Stomach (tissue), 9 donors: ENCODE data around the gene EDA. TPM values are rescaled to one million over a fixed set of nuclear protein-coding genes. Genes with fewer than 3 reads are reported as not detected.
A peak's percentile ranks its signal among the peaks of the same experiment; 100 is the strongest.

Source experiments
- DNase-seq, 2 donors: peaks; one replicate each; pipeline versions ENCODE4 v3.0.0 to v3.0.0-alpha.2; 2013 to 2019
- H3K27ac ChIP-seq, 5 donors: fragments of 200-600 bp in 4 of 5; sonication (generic) in 4 of 5; one replicate each; pipeline ENCODE4 v1.5.1; 2013 to 2019; ENCODE audit warnings: mild to moderate bottlenecking in 1 of 5, moderate library complexity in 1 of 5
- H3K27me3 ChIP-seq, 3 donors: fragments of 200-600 bp; sonication (generic); one replicate each; pipeline ENCODE4 v1.5.1; 2017 to 2019; ENCODE audit warnings: mixed run types in 1 of 3
- H3K36me3 ChIP-seq, 4 donors: fragments of 200-600 bp; sonication (generic); 1 replicate in 3 of 4; 2 replicates in 1 of 4; pipeline ENCODE4 v1.5.1; 2016 to 2019
- H3K4me1 ChIP-seq, 4 donors: fragments of 200-600 bp; sonication (generic); one replicate each; pipeline ENCODE4 v1.5.1; 2016 to 2019
- H3K4me3 ChIP-seq, 4 donors: fragments of 200-600 bp; sonication (generic) in 3 of 4; one replicate each; pipeline ENCODE4 v1.5.1; 2016 to 2019; ENCODE audit warnings: mild to moderate bottlenecking in 1 of 4
- H3K9me3 ChIP-seq, 4 donors: fragments of 200-600 bp; sonication (generic); one replicate each; pipeline ENCODE4 v1.5.1; 2016 to 2019
- CTCF ChIP-seq, 7 experiments: fragments of 450-650 bp in 4 of 7; fragments of 200-600 bp in 3 of 7; sonication (generic) in 3 of 7; IDR thresholded peaks; one replicate each; pipeline ENCODE4 v1.5.1; 2016 to 2019; ENCODE audit warnings: antibody characterized with exemption in 7 of 7, control low read depth in 2 of 7, mild to moderate bottlenecking in 1 of 7
- EP300 ChIP-seq: sonication (generic); formaldehyde crosslinking; IDR thresholded peaks from one replicate; pipeline ENCODE4 v1.6.1; 2017; ENCODE audit warnings: antibody characterized with exemption
- POLR2A ChIP-seq, 4 donors: fragments of 450-650 bp; IDR thresholded peaks; one replicate each; pipeline ENCODE4 v1.6.1; 2016; ENCODE audit warnings: antibody characterized with exemption in 4 of 4, control low read depth in 2 of 4, mild to moderate bottlenecking in 1 of 4, moderate library complexity in 1 of 4
- POLR2AphosphoS5 ChIP-seq, 3 donors: sonication (generic); formaldehyde crosslinking; IDR thresholded peaks; one replicate each; pipeline ENCODE4 v1.6.1; 2016; ENCODE audit warnings: antibody characterized with exemption in 3 of 3
- WGBS, 5 donors: extraction: QIAGEN DNeasy Blood & Tissue Kit in 3 of 5; methylation state at CpG; one replicate each; pipeline versions ENCODE4 v1.1.5 to v1.1.7; 2013 to 2018; 5-methylcytosine and 5-hydroxymethylcytosine counted together
- intact Hi-C: fragments of 100-400 bp; cut with DNase I; formaldehyde crosslinking; loops from one replicate; pipeline ENCODE4 v1.15.1; 2023; ENCODE audit warnings: low total_unique reads
- polyA plus RNA-seq, 3 donors: library from polyadenylated mRNA; stranded (reverse); fragments of 200-250 nt; gene quantifications; one replicate each; pipeline ENCODE4 v1.2.3, GENCODE V29; 2013
- total RNA-seq, 5 donors: library from RNA; depleted of rRNA; stranded (reverse); fragments of >200 nt; gene quantifications; one replicate each; pipeline versions ENCODE4 v1.1.0 to v1.2.3, GENCODE V29; 2014 to 2016
- donor health status: healthy with polysubstance abuse.
- donor health status: Bipolar disorder and iron deficiency.
- donor health status: healthy.

EDA gene
- total and polyA plus RNA-seq, 8 donors = 1.6 to 26.1 (median 3.1) TPM; not detected in 1

GRCh38 chrX:69795702-69796101, 179.8 kb downstream of the EDA start:
- Histone ChIP-seq H3K27ac (no peak overlapping the region), H3K9me3 (peaks cover 0 to 19% (median 0%) of the 10 kb centered on the region in 4 donors), H3K4me3 (no peak overlapping the region), H3K27me3 (no peaks in the 10 kb centered on the region), H3K4me1 (no peaks in the 10 kb centered on the region), H3K36me3 (no peaks in the 10 kb centered on the region)
- intact Hi-C loops = no loop called here
- no peak for DNase-seq
- 74 to 92% (median 87%) methylated on average over 3 of the region's 3 CpGs; no CpG with 5 or more reads in 1 of the 5 donors for WGBS, 5 donors
- TF ChIP-seq POLR2AphosphoS5 (IDR thresholded peaks at IDR 0.05) = no peak
- no peak for TF ChIP-seq EP300
- no peak for TF ChIP-seq POLR2A (IDR thresholded peaks at IDR 0.05)
- no peak for TF ChIP-seq CTCF (IDR thresholded peaks at IDR 0.05)

GRCh38 chrX:69807400-69807799, 191.5 kb downstream of the EDA start:
- Histone ChIP-seq H3K4me3 (no peak overlapping the region), H3K27me3 (no peaks in the 10 kb centered on the region), H3K27ac (no peak overlapping the region), H3K9me3 (no peaks in the 10 kb centered on the region), H3K36me3 (no peaks in the 10 kb centered on the region), H3K4me1 (no peaks in the 10 kb centered on the region)
- intact Hi-C loops = no loop called here
- no peak for TF ChIP-seq EP300
- no peak for TF ChIP-seq POLR2AphosphoS5 (IDR thresholded peaks at IDR 0.05)
- no peak for TF ChIP-seq CTCF (IDR thresholded peaks at IDR 0.05)
- no peak for DNase-seq
- WGBS, 5 donors = 59 to 82% (median 79%) methylated on average over 1 of the region's 1 CpG

- H3K4me3 ChIP-seq = no peak overlapping the region
- intact Hi-C loops = no loop called here
- no peak overlapping the region for H3K27ac ChIP-seq
- no peak for TF ChIP-seq POLR2AphosphoS5 (IDR thresholded peaks at IDR 0.05)
- no peak for TF ChIP-seq EP300
- no peak for TF ChIP-seq POLR2A (IDR thresholded peaks at IDR 0.05)
- TF ChIP-seq CTCF (IDR thresholded peaks at IDR 0.05) = no peak
- no peaks in the 10 kb centered on the region for H3K27me3 ChIP-seq
- H3K36me3 ChIP-seq = no peaks in the 10 kb centered on the region
- 84 to 96% (median 87%) methylated on average over 2 of the region's 2 CpGs for WGBS, 5 donors
- H3K9me3 ChIP-seq = no peaks in the 10 kb centered on the region
- no peaks in the 10 kb centered on the region for H3K4me1 ChIP-seq
- no peak for DNase-seq
Measured at GRCh38 chrX:69808375-69808774, 192.5 kb downstream of the EDA start.

- TF ChIP-seq EP300 = no peak
- Histone ChIP-seq H3K27ac (no peak overlapping the region), H3K9me3 (no peaks in the 10 kb centered on the region), H3K4me3 (no peak overlapping the region), H3K36me3 (no peaks in the 10 kb centered on the region), H3K27me3 (no peaks in the 10 kb centered on the region), H3K4me1 (no peaks in the 10 kb centered on the region)
- peak in 1 of 2 donors; percentile 13 for DNase-seq
- WGBS, 5 donors = 30 to 74% (median 68%) methylated on average over 1 of the region's 1 CpG
- intact Hi-C loops = no loop called here
Measured at GRCh38 chrX:69813677-69814076, 197.8 kb downstream of the EDA start.

- DNase-seq = peak in 1 of 2 donors; percentile 3
- Histone ChIP-seq H3K4me3 (no peak overlapping the region), H3K27me3 (no peaks in the 10 kb centered on the region), H3K27ac (no peak overlapping the region), H3K4me1 (no peaks in the 10 kb centered on the region), H3K9me3 (no peaks in the 10 kb centered on the region), H3K36me3 (no peaks in the 10 kb centered on the region)
- 66 to 77% (median 70%) methylated on average over 3 to 4 of the region's 4 CpGs; no CpG with 5 or more reads in 1 of the 5 donors for WGBS, 5 donors
- no peak for TF ChIP-seq EP300
- no peak for TF ChIP-seq CTCF (IDR thresholded peaks at IDR 0.05)
- TF ChIP-seq POLR2A (IDR thresholded peaks at IDR 0.05) = no peak
- TF ChIP-seq POLR2AphosphoS5 (IDR thresholded peaks at IDR 0.05) = no peak
- intact Hi-C loops = no loop called here
Measured at GRCh38 chrX:69815063-69815462, 199.2 kb downstream of the EDA start.
